ENCODE data around the gene DAGLA.

- no peak for TF ChIP-seq CTCF (IDR thresholded peaks at IDR 0.05)
- TF ChIP-seq POLR2A (IDR thresholded peaks at IDR 0.05): no peak
Observed at GRCh38 chr11:61728066-61728939, 48.1 kb downstream of the DAGLA start.
